Measurements from ENCODE around the gene MTCH2.

Gene MTCH2

DNA sequence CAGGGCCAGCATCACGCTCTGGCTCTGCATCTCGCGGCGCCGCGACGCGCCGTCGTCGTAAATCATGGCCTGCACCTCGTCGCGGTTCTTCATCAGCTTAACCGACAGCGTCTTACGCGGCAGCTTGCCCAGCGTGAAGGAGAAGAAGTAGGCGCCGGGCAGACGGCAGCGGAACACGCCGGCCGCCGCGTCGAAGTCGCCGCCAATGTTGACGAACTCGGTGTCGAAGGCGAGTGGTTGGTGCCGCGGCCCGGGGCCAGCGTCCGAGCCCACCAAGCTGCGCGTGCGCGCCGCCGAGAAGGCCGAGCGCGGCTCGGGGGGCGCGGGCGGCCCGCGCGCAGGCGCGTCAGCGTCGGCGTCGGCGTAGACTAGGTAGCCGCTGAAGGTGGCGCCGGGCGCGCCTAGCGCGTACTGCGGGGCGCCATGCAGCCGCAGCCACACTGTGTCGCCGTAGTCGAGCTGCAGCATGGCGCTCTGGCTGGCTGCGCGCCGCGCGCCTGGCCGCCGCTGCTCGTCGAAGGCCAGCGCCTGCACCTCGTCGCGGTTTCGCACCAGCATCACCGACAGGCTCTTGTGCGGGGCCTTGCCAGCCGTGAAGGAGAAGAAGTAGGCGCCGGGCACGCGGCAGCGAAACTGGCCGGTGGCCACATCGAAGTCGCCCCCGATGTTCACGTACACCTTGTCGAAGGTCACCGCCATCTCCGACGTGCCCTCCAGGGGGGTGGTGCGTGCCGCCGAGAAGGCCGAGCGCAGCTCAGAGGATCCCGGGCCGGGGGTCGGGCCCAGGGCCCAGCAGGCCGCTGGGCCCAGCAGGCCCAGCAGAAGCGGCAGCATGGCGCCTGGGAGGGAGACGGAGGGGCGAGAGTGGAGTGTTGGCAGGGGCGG, 52.1 kb downstream of the MTCH2 start:
- DNase-seq (ENCODE audit: low spot score): no peak

DNA sequence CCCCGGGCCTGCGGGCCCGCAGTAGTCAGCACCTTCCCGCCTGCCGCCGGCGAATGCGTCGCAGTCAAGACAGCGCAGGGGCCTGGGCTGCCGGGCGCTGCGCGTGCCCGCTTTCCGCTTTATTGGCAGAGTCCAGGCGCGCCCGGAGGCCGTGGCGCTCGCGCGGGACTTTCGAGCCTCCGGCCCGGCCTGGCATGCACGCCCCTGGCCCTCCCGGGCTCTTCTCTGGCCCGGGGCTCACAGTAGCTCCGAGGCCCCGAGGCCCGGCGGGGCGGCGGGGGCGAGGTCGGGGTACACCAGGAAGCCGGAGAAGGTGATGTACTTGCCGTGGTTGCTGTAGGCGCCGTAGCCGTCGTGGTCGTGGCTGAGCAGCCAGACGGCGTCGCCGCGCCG, 52.8 kb downstream of the MTCH2 start:
- DNase-seq (ENCODE audit: low spot score): no peak

DNA sequence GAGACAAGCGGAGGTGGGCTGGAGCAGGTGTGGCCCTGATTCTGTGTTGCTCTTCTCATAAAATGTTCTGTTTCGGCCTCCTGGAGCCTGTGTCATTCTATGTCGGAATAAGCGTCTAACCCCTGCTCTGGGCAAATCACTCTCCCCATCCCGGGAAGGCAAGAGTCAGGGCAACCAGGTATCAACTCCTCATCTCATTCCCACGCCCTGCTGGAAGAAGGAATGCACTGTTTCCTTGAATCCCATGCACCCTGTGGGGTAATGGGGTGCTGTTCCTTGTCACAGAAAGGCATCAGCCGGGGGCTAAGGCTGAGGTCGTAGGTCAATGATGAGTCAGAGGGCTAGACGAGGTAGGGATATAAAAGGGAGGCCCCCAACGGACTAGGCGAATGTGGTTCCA, 53.2 kb downstream of the MTCH2 start:
- no peak for DNase-seq (ENCODE audit: low spot score)

DNA sequence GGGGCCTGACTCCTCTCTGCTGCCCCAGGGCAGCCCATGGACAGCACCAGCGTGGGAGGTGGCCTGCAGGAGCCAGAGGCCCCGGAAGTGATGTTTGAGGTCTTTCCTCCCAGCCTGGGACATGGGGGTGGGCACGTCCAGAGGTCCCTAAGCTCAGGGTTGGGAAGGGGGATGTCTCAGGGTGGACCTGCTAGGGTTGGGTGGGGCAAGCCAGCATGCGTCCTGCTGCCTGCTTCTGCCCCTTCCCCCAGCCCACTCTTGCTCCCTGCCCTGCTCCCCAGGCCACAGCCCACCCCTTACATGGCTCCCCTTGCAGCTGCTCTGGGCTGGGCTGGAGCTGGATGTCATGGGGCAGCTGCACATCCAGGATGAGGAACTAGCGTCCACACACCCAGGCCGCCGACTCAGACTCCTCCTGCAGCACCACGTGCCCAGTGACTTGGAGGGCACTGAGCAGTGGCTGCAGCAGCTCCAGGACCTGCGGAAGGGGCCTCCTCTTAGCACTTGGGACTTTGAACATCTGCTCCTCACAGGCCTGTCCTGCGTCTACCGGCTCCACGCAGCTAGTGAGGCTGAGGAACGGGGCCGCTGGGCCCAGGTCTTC, 54.5 kb downstream of the MTCH2 start:
- DNase-seq (ENCODE audit: low spot score): no peak

DNA sequence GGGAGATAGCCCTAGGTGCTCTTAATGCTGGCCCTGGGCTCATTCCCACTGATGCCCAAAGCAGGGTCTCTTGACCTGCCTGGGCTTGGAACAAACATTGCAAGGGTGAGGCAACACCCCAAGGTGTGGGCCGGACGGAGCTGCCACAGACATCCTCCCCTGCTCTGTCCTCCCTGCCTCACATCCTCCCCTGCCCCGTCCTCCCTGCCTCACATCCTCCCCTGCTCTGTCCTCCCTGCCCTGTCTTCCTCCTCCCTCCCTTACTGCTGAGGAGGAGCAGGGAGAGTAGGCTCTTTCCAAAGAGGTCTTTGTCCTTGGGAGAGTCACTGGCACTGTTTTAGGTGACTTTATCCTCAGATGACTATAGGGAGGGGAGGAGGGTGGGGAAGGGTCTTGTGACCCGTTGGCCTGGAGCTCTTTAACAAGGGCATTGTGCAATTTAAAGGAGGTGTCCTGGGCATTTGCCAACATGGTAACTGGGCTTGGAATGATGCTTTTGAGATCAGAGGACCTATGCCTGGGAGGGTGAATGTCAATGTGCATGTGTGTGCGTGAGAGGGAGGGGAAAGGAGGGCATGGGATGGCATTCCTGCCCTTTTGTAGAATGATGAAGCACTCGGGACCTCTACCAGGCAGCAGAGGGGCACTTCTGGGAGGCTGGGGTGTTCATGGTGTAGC, 55.2 kb downstream of the MTCH2 start:
- DNase-seq (ENCODE audit: low spot score): no peak

DNA sequence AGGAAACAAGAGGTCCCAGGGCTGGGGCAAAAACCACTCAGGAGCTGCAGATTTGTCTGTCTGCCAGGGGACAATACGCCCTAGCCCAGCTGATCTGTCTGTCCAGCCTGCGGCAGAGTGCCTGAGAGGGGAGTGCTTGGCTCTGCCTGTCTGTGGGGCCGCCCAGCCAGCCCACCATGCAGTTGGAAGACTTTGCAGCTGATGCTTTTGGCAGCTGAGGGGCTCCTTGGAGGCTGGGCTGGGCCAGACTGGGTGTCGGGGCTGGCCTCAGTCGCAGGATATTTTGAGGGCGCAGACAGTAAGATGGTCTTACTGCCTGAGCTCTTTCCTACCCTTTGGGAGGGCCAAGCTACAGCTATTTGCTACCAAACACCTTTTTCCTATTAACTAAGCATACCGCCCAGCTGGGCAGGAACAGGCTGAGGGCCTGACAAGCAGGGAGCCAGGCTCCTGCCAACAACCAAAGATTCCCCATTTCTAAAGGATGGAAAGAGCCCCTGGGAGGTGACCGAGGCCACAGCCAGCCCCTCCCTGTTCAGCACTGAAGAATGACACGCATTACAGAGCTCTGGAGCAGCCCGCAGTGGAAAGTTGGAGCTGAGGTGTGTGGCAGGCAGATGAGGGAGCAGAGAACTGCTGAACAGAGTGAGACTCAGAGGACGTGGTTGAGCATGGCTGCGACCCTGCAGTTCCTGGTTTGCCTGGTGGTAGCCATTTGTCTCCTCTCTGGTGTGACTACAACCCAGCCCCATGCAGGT, 56.1 kb downstream of the MTCH2 start, which contains the start of gene FAM180B:
Gene FAM180B, plus strand, starts transcription at position 581 of the 758 bp plus-strand sequence. Its CDS starts 91 bp downstream, at position 672.
- no peak for DNase-seq (ENCODE audit: low spot score)

DNA sequence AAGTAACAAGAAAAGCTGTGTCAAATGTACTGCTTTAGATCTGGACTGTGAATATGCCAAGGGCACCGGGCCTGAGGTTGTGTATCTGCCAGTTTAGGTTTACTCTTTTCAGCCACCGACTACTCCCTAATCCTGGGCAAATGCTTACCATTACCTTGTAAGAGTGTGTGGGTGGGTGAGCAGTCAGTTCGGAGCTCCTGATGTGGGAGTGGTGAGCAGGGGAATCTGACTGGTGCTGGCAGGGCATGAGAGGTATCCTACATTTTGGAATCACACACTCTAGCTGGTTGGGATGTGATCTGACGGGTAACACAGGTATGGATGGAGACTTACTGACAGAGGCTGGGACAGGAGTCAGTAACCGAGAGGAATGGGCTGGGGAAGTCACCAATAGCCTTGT, 58.5 kb downstream of the MTCH2 start:
- DNase-seq (ENCODE audit: low spot score): no peak

DNA sequence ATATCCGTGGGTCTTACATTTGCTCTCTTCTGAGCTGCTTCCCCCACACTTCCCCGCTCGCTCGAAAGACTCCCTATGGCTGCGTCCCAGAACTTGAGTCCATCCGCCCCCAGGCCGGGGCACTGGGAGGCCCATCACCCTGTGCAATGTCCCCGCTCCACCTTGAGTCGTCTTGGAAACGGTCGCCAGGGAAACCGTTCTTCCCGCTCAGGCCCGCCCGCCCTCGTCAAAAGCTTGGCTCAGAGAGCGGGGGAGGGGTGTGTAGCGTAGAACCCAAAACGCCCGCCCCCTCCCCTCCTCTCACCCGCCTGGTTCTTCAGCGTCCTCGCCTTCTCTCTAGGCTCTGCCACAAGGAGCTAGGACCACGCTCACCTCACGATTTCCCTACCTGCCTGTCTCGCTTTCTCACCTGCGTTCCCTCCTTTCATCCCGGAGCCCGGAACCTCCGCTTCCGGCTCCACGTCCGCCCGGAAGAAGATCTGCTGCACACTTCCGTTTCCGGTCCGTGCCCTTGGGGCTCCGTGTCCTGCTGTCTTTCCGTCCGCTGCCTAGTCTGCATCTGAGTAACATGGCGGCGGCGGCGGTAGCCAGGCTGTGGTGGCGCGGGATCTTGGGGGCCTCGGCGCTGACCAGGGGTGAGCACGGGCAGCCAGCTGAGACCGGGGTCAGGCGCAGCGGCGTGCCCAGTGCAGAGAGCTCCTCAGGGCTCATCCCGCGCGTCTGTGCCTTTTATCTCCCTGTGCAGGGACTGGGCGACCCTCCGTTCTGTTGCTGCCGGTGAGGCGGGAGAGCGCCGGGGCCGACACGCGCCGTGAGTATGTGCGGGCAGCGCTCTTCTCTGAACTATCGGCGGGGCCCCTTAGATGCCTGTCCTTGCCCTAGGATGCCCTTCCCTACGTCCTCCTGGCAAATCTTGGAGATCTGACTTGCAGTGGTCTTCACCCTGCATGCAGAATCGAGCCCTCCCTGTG, 63.5 kb downstream of the MTCH2 start, which contains the start of the genes KBTBD4 and NDUFS3:
Gene KBTBD4, minus strand, starts transcription at position 447 of the 971 bp plus-strand sequence. Its CDS starts 19 bp downstream, at position 428.
Gene NDUFS3, plus strand, starts transcription at position 551 of the 971 bp plus-strand sequence. Its CDS starts 18 bp downstream, at position 569.
- peak; percentile 90 for DNase-seq (ENCODE audit: low spot score)

DNA sequence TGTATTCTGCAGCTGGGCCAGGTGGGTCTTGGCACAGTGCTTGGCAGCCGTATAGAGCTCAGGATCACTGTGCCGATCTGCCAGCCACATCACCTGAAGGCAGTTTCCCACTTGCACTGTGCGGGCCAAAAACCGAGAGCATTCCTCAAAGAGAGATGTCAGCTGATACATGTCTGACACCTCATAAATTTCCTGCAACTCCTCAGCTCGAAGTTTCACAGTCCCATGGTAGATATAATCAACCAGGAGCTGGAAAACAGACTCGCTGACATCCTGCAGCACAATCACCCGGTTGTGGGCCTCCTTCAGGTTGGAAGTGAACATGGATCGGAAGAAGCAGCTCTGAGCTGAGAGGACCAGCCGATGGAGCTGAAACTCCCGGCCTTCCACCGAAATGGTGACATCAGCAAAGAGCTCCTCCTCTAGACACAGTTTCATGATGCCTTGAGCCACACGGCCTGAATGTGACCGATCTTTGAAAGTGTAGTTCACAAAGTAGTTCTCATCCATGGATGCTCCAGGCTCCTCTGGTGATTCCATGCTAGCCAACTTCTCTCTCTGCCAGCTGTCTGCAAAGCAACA, 64.8 kb downstream of the MTCH2 start:
- no peak for DNase-seq (ENCODE audit: low spot score)

DNA sequence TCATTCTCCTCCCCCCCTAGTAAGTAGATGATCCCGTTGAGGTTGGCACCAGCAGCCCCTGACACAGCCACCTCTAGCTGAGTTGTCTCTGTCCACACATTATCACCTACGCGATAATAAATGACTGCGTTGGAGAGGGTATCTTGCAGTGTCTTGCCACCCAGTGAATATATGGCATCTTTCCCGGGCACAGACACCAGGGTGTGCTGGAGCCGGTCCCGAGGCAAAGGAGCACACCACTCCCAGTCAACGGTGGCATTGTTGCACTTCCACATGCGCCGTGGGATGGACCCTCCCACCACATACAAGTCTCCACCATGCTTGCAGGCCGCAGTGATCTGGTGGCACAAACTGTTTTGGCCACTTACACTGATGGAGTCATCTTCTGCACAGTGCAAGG, 69.0 kb downstream of the MTCH2 start:
- no peak for DNase-seq (ENCODE audit: low spot score)

DNA sequence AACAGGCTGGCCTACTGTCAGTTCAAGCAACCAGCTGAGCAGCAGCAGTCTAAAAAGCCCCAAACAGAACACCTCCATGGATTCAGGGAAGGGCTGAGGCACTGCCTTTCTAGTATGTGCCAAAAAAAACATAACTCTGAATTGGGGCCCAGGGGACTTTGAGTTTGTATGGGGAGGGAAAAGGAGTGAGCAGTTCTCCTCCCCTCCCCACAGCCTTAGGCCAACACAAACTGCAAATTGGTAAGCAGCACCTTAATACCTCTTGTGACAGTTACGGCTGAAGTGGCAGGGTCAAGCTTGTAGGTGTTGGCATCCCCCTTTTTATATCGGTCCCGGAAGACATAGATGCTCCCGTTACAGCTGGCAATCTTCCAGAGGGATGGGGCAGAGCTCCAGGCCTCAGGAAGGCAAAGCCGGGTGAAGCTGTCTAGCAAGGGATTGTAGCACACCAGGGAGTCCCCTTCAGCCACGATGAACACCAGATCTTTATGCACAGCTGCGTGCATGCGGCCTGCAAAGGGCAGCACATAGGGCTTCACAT, 69.6 kb downstream of the MTCH2 start:
- DNase-seq (ENCODE audit: low spot score): no peak

DNA sequence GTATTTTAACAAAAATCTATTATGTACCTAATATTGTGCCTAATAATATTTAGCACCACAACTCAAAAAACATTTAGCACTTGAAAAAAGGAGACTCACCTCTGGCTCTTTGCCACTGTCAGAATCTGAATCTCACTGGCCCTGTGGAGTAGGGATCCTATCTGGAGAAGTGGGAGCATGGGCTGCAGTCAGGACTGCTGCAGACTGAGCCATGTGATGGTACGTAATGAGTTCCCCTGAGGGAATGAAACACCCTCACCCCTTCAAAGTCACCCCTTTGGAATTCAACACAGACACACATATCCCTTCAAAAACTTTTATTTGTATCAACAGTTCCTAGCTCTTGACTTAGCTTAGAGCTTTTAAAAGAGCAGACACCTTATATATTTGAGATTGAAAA, 70.5 kb downstream of the MTCH2 start:
- no peak for DNase-seq (ENCODE audit: low spot score)

DNA sequence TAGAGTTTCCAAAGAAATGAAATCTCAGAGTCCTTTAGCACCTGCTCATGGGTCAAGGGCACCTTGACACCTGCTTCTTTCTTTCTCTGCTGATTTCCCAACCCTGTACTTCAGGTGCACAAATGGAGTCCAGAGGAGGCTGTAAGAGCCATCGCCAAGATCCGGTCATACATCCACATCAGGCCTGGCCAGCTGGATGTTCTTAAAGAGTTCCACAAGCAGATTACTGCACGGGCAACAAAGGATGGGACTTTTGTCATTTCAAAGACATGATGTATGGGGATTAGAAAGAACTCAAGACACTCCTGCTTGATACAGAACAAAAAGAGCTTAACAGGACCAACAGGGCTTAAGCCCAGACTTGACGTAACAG, 71.0 kb downstream of the MTCH2 start:
- DNase-seq (ENCODE audit: low spot score): no peak

DNA sequence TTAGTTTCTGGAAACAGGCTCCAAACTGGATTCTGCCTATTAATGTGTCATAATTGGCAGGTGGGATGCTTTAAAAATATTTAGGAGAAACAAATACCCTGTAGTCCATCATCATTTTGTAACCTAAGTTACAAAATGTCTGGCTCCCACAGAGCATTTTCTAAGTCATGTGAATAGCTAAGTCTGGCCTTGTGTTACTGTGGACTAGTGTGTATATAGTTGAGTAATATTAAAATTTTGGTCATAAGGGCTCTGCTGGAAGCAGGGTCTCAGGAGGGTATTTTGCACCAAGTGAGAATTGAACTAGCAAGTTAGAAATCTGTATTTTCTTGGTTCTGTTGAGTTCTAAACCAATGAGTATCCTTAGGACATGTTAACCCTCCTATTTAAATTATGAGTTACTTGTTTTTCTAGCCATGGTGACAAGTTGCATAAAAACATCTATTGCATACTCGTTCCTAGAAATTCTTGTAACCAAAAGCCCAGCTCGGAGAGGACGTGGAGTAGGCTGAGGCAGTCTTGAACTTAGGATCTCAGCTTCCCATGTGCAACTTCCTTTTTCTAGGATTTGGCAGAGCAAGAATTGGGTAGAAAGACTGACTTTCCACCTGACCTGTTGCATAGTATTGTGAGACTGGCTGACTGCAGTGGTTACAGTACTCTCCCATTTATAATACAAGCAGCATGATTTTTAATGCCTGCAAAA, 71.6 kb downstream of the MTCH2 start:
- DNase-seq (ENCODE audit: low spot score): no peak

DNA sequence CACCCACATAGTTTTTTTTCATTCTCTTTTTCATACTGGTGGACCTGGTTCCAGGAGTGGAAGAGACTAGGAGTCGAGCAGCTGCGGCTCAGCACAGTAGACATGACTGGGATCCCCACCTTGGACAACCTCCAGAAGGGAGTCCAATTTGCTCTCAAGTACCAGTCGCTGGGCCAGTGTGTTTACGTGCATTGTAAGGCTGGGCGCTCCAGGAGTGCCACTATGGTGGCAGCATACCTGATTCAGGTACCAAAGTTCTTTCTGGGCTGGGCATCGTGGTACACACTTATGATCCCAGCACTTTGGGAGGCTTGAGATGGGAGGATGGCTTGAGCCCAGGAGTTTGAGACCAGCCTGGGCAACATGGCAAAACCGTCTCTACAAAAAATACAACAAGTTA, 72.7 kb downstream of the MTCH2 start:
- no peak for DNase-seq (ENCODE audit: low spot score)
